ENCODE results near the gene CWC25. TPM values are rescaled to one million over a fixed set of nuclear protein-coding genes. Genes with fewer than 3 reads are reported as not detected.

The CWC25 gene
- total RNA-seq, 4 donors from 2014 or later = 9.1 to 26.2 (median 18.1) TPM

DNA sequence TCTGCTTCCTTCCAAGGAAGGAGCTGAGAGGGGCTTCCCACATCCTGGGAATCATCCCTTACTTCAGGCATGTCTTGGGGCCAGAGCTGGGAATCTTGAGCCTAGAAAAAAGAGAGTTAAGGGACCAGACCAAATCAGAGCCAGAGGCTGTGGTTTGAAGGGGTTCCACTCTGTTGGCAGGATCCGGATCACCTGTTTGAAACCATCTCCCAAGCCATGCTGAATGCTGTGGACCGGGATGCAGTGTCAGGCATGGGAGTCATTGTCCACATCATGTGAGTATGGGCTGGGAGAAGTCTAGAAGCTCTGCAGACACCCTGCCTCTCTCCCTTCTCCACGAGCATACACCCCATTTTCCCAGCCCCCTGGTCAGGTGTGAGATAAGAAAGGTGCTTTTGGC is 62.9 kb downstream of the CWC25 start:
- no peak overlapping the region for H3K27ac ChIP-seq
- no peaks in the 10 kb centered on the region for H3K36me3 ChIP-seq
- TF ChIP-seq POLR2A (IDR thresholded peaks at IDR 0.05) = no peak
- H3K4me3 ChIP-seq = no peak overlapping the region
- H3K27me3 ChIP-seq = no peaks in the 10 kb centered on the region
- intact Hi-C loops (cut with DNase I; ENCODE audit: low total_unique reads) = no loop called here
- DNase-seq = no peak
- no peaks in the 10 kb centered on the region for H3K4me1 ChIP-seq
- no peaks in the 10 kb centered on the region for H3K9me3 ChIP-seq

DNA sequence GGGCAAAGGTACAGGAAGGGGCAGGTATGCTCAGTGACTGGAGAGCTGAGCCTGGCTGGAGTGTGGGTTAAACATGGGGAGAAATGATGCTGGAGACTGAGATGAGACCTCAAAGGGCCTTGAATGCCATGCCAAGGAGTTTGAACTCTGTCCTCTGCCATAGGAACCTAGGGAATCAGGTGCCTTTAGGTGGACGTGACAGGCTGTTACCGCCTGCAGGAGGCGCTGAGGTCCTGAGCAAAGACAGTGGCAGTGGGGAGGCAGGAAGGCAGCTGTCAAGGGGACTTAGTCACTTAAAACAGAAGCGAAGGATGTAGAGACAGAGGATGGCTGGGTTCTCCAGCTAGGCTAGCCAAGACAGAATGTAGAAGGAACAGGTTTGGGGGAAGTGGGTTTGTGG is 63.5 kb downstream of the CWC25 start:
- H3K36me3 ChIP-seq = no peaks in the 10 kb centered on the region
- intact Hi-C loops (cut with DNase I; ENCODE audit: low total_unique reads) = no loop called here

DNA sequence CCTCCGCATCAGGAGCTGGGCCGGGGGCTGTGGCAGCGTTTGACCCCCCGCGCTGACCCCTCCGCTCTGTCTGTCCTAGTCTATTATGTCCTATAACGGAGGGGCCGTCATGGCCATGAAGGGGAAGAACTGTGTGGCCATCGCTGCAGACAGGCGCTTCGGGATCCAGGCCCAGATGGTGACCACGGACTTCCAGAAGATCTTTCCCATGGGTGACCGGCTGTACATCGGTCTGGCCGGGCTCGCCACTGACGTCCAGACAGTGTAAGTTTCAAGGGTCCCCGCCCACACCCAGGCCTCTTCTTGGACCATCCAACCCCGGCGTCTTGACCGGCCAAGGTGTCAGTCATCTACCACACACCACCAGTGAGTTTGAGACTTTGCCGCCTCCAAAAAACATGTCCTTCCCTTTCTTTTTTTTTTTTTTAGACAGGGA is 72.0 kb downstream of the CWC25 start:
- Histone ChIP-seq H3K9me3 (no peaks in the 10 kb centered on the region), H3K4me1 (peaks cover 0 to 13% of the 10 kb centered on the region in 2 donors), H3K27ac (peak overlapping the region; percentile 69 to 82), H3K4me3 (peak overlapping the region; percentile 70 to 76), H3K27me3 (no peaks in the 10 kb centered on the region), H3K36me3 (no peaks in the 10 kb centered on the region)
- TF ChIP-seq, protein P1, sequence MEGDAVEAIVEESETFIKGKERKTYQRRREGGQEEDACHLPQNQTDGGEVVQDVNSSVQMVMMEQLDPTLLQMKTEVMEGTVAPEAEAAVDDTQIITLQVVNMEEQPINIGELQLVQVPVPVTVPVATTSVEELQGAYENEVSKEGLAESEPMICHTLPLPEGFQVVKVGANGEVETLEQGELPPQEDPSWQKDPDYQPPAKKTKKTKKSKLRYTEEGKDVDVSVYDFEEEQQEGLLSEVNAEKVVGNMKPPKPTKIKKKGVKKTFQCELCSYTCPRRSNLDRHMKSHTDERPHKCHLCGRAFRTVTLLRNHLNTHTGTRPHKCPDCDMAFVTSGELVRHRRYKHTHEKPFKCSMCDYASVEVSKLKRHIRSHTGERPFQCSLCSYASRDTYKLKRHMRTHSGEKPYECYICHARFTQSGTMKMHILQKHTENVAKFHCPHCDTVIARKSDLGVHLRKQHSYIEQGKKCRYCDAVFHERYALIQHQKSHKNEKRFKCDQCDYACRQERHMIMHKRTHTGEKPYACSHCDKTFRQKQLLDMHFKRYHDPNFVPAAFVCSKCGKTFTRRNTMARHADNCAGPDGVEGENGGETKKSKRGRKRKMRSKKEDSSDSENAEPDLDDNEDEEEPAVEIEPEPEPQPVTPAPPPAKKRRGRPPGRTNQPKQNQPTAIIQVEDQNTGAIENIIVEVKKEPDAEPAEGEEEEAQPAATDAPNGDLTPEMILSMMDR (IDR thresholded peaks at IDR 0.05) = no peak
- no peak for TF ChIP-seq POLR2A (IDR thresholded peaks at IDR 0.05)
- intact Hi-C loops (cut with DNase I; ENCODE audit: low total_unique reads) = no loop called here
- peak in 1 of 2 donors; percentile 38 for DNase-seq

More for the DNA sequence above, 63.5 kb downstream of the CWC25 start:
- no peaks in the 10 kb centered on the region for H3K4me1 ChIP-seq
- DNase-seq = no peak
- no peak overlapping the region for H3K4me3 ChIP-seq
- H3K9me3 ChIP-seq = no peaks in the 10 kb centered on the region
- no peak for TF ChIP-seq POLR2A (IDR thresholded peaks at IDR 0.05)
- TF ChIP-seq, protein P1 (IDR thresholded peaks at IDR 0.05) = no peak
- H3K27ac ChIP-seq = no peak overlapping the region
- no peaks in the 10 kb centered on the region for H3K27me3 ChIP-seq

DNA sequence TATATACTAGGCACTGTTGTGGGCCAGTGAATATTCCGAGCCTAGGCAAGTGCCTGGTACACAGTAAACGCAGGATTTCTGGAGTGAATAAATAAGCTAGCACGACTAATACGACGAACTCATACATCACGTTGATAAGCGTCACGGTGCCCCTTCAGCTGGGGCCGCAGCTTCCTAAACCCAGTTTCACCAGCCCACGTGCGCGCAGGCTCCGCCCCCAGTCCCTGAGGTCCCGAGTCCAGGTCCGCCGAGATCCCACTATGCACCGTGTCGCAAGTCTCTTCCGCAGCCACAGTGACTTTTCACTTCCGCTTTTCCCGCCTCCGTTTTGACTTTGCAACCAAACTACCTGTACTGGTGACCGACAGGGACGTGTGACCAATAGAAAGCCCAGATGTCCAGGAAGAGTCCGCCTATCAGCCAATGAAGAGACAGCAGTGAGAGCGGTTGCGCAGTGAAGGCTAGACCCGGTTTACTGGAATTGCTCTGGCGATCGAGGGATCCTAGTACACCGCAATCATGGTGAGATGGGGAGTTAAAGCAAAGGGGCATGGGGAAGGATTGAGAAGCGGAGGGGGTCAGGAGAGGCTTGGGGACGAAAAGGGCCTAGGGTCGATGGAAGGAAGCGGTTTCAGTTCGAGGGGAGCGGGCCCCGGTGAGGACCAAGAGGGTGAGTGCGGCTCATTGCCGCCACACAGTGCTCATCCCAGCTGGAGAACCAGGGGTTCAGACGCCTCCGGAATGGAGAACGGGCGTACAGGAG is 72.6 kb downstream of the CWC25 start, which contains the start of gene PSMB3:
Gene PSMB3 (plus strand): TSS at position 434 of the 763 bp plus-strand sequence. CDS start 86 bp downstream, at position 520.
- Histone ChIP-seq H3K9me3 (no peaks in the 10 kb centered on the region), H3K4me3 (peak within 1 kb of the TSS; percentile 70 to 76), H3K27me3 (no peaks in the 10 kb centered on the region), H3K4me1 (peaks cover 0 to 13% of the 10 kb centered on the region in 2 donors), H3K27ac (peak within 1 kb of the TSS; percentile 69 to 82), H3K36me3 (no peaks in the 10 kb centered on the region)
- intact Hi-C loops (cut with DNase I; ENCODE audit: low total_unique reads) = no loop called here
- DNase-seq = peak; percentile 96 to 99
- peak; percentile 30 to 42 for TF ChIP-seq POLR2A (IDR thresholded peaks at IDR 0.05)
- TF ChIP-seq, protein P1 (IDR thresholded peaks at IDR 0.05) = peak in 1 of 4 experiments; percentile 12

DNA sequence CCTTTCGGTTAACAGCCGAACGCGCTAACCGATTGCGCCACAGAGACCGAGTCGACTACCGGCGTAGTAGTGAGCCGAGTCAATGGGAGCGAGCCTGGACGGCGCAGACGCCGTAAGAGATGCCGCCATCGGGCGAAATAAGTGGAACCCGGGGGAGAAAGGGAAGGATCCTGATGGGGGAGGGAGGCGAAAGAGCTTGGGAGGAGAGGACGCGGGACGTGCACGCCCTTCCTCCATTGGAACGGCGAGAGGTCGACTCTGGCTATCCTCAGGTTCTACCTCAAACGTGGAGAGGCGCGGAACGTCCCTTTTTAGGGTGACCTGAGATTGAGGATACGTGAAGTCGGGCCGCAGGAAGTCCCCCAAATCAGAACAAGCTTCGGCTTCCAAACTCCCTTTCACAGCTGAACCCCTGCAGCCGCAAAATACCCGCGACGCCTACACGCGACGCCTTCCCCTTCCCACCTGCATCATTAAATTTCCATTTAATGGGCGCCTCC is 73.3 kb downstream of the CWC25 start:
- intact Hi-C loops (cut with DNase I; ENCODE audit: low total_unique reads) = no loop called here
- peak; percentile 84 to 85 for DNase-seq
- TF ChIP-seq, protein P1 (IDR thresholded peaks at IDR 0.05) = no peak
- no peak for TF ChIP-seq POLR2A (IDR thresholded peaks at IDR 0.05)

More for the DNA sequence above, 73.3 kb downstream of the CWC25 start:
- no peaks in the 10 kb centered on the region for H3K27me3 ChIP-seq
- H3K4me1 ChIP-seq = peaks cover 0 to 16% of the 10 kb centered on the region in 2 donors
- H3K9me3 ChIP-seq = no peaks in the 10 kb centered on the region
- no peaks in the 10 kb centered on the region for H3K36me3 ChIP-seq
- peak overlapping the region; percentile 70 to 76 for H3K4me3 ChIP-seq
- peak overlapping the region; percentile 69 to 81 for H3K27ac ChIP-seq
